ENCODE data around the gene KISS1R.
A peak's percentile ranks its signal among the peaks of the same experiment; 100 is the strongest.

KISS1R gene

GRCh38 chr19:917323-918151 lies at the start of gene KISS1R:
Gene KISS1R (plus strand): TSS chr19:917333. CDS start chr19:917503, 170 bp downstream.
- peak; percentile 56 to 65 for DNase-seq
- H3K27ac Mint-ChIP-seq, result peak within 1 kb of the TSS; percentile 61 to 85
- H3K27me3 Mint-ChIP-seq, result peaks cover 26% of the 10 kb centered on the region
- peak within 1 kb of the TSS; percentile 54 to 88 for H3K4me3 Mint-ChIP-seq
- H3K9me3 Mint-ChIP-seq, result no peaks in the 10 kb centered on the region
- H3K4me1 Mint-ChIP-seq, result peaks cover 39% of the 10 kb centered on the region
- ATAC-seq, result peak; percentile 39

- peaks cover 23% of the 10 kb centered on the region for H3K4me1 Mint-ChIP-seq
- peaks cover 2% of the 10 kb centered on the region for H3K27me3 Mint-ChIP-seq
- no peak overlapping the region for H3K4me3 Mint-ChIP-seq
- no peaks in the 10 kb centered on the region for H3K9me3 Mint-ChIP-seq
- ATAC-seq (no peak), DNase-seq (no peak)
- H3K27ac Mint-ChIP-seq, result peak overlapping the region in 1 of 2 donors; percentile 19
These were observed 49.2 kb upstream of the KISS1R start for GRCh38 chr19:867855-868457.

DNA sequence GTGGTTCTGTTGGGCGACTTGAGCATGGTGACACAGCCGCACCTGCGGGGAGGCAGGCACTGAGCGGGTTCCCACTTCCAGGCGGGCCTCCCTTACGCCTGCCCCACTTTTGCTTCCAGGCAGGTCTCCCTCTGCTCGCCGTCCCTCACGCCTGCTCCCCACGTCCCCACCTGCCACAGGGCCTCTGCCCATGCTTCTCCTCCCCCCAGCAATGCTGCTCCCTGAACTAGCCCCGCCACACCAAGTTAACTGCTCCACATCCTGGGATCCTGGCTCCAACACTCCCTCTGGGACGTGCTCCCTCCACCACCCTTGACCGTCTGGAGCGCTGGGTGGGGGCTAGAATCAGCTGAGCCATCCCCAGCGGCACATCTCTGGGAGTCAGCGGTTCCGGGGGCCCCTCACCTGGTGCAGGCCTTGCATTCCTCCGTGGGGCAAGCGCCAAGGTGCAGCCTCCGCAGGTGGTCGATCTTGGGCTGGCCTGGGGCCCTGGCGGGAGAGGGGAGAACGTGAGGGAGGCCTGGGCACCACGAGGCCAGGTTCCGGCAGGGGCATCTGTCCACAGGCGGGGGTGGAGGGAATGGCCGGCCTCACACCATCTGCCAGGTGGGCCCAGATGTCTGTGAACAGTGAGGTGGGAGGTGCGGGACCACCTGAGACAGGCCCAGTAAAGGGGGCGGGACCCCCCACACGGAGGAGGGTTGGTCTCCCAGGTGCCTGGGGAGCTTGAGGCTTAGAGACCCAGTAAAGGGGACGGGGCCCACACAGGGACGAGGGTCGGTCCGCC lies 48.5 kb upstream of the KISS1R start:
- no peak overlapping the region for H3K4me3 Mint-ChIP-seq
- peaks cover 16% of the 10 kb centered on the region for H3K4me1 Mint-ChIP-seq
- ATAC-seq (no peak), DNase-seq (no peak)
- no peaks in the 10 kb centered on the region for H3K9me3 Mint-ChIP-seq
- H3K27ac Mint-ChIP-seq, result peak overlapping the region in 1 of 2 donors; percentile 19
- no peaks in the 10 kb centered on the region for H3K27me3 Mint-ChIP-seq

DNA sequence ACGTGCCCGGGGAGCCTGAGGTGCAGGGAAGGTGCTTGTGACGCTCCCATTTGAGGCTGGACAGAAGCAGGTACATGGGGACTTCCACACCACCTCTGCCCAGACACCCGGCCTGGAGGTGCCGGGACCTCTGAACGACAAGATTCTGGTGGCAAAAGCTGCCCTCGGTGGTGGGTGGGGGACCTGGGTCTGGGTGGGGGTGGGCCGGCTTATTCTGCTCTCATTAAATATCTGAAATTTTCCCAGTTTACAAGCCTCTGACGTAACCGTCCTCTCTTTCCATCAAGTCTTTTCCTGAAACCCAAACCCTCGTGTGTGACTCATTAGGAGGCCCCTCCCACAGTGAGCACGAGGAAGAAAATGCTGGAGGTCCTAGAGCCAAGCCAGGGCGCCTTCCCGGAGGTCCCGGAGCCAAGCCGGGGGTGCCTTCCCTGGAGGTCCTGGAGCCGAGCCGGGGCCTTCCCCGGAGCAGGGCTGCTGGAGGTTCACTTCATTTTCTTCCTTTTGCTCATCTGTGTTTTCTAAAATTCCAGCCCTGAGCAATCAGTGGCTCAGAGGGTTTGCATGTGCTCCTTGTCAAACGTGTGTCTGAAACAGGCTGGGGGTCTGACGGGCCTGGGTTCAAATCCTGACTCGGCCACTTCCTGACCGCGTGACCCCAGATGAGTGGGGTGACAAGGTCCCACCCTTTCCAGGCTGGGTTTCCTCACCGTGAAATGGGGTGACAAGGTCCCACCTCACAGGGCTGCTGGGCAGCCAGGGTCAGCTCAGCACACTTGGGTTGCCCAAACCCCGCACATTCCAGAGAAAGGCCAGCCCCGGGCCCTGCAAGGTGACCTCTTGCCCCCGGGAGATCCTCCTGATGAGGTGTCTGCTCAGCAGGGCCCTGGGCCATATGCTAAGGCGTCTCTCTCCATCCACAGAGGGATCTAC lies 47.6 kb upstream of the KISS1R start:
- ATAC-seq (no peak), DNase-seq (no peak)
- Mint-ChIP-seq H3K4me1 (peaks cover 12% of the 10 kb centered on the region), H3K27ac (no peak overlapping the region), H3K4me3 (no peak overlapping the region), H3K9me3 (no peaks in the 10 kb centered on the region), H3K27me3 (no peaks in the 10 kb centered on the region)

DNA sequence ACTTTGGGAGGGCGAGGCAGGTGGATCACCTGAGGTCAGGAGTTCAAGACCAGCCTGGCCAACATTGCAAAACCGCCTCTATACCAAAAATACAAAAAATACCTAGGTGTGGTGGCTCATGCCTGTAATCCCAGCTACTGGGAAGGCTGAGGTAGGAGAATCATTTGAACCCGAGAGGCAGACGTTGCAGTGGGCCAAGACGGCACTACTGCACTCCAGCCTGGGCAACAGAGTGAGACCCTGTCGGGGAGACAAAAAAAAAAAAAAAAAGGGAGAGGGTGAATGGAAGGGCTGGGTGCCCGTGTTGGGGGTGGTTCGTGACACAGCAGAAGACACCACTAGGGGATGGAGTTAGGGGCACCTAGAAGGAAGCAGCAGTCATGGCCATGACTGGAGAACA lies 46.8 kb upstream of the KISS1R start:
- H3K9me3 Mint-ChIP-seq, result no peaks in the 10 kb centered on the region
- peaks cover 12% of the 10 kb centered on the region for H3K4me1 Mint-ChIP-seq
- H3K4me3 Mint-ChIP-seq, result no peak overlapping the region
- DNase-seq (no peak), ATAC-seq (no peak)
- no peaks in the 10 kb centered on the region for H3K27me3 Mint-ChIP-seq
- peak overlapping the region in 1 of 2 donors; percentile 51 for H3K27ac Mint-ChIP-seq

DNA sequence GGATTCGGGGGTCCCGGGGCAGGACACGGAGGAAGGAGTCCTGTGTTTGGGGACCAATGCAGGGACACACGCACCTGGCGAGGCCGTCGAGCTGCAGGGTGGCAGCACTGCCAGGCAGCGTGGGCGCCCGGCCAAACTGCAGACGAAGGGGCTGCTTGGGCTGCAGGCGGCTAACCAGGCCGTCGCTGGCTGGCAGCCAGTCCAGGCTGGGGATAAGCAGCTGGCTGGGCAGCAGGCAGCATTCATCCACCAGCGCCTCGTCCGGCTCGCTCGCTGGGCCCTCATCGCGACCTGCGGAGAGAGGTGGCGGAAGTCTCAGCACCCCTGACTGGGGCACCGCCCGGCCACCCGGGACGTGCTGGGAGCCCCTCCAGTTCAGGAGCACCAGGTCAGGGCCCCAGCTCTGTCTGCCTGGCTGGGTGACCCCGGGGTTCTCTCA lies 46.2 kb upstream of the KISS1R start:
- no peaks in the 10 kb centered on the region for H3K27me3 Mint-ChIP-seq
- H3K27ac Mint-ChIP-seq, result no peak overlapping the region
- no peak for ATAC-seq
- no peak overlapping the region for H3K4me3 Mint-ChIP-seq
- DNase-seq, result no peak
- no peaks in the 10 kb centered on the region for H3K9me3 Mint-ChIP-seq
- peaks cover 12% of the 10 kb centered on the region for H3K4me1 Mint-ChIP-seq

DNA sequence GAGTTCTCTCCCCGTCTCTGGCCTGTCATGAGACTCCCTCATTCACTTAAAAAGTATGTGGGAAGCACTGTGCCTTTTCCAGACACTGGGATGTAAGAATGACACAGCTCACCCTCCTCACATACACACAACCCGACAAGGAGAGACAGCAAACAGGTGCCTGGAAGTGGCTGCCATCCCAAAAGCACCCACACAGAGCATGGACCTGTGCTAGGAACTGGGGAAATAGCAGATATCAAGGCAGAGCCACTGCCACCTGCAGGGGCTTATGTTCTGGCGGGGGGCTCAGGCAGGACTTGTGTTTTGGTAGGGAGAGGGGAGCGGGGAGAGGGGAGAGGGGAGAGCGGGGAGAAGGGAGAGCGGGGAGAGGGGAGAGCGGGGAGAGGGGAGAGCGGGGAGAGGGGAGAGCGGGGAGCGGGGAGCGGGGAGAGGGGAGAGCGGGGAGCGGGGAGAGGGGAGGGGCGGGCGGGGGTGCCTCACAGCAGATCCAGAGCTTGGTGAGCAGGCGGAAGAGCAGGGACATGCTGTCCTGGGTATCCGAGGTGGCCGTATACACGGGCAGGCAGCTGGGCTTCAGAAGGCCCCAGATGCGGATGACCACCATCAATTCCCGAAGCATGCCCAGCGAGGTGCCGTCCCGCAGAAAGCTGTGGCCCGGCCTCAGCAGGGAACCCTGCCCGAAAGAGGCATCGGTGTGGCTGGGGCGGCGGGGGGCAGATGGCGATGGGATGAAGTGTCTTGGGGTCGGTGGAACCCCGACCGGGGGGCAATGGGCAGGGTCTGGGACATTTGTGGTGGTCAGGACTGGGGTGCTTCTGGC lies 45.5 kb upstream of the KISS1R start:
- H3K27me3 Mint-ChIP-seq, result no peaks in the 10 kb centered on the region
- DNase-seq (no peak), ATAC-seq (no peak)
- no peaks in the 10 kb centered on the region for H3K9me3 Mint-ChIP-seq
- H3K4me1 Mint-ChIP-seq, result peaks cover 12% of the 10 kb centered on the region
- H3K4me3 Mint-ChIP-seq, result peak overlapping the region in 1 of 2 donors; percentile 77
- H3K27ac Mint-ChIP-seq, result peak overlapping the region in 1 of 2 donors; percentile 59

DNA sequence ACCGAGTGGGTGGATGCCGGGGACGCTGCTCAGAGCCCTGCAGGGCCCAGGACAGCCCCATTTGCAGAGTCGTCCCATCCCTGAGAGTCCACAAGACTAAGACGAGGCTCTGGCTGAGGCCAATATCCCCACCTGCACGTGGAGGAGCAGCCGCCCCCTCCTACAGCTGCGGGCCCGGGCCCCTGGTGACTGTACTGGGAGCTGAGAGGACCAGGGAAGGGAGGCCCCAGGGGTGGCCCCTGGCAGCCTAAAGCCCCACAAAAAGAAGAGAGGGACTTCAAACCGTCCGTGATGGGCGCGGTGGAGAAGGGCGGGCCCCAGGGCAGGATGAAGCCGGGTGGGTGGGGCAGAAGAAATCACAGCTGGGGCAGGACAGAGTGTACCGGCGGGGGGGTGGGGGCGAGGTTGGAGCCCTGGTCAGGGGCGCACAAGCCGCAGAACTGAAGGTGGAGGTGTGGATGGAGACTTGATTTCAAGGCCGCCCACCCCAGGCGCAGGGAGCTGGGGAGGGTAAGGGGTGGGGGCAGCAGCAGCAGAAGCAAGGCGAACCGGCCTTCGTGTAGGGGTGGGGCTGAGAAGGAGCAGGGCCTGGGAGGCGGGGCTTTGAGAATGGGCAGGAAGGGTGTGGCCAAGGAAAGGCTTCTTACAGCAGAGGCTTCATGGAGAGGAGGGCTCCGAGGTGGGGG lies 44.7 kb upstream of the KISS1R start:
- Mint-ChIP-seq H3K9me3 (no peaks in the 10 kb centered on the region), H3K4me3 (peak overlapping the region; percentile 39 to 77), H3K27me3 (no peaks in the 10 kb centered on the region), H3K27ac (peak overlapping the region in 1 of 2 donors; percentile 63), H3K4me1 (peaks cover 12% of the 10 kb centered on the region)
- ATAC-seq, result peak; percentile 85
- peak; percentile 82 to 86 for DNase-seq

GRCh38 chr19:873084-873483 lies 44.0 kb upstream of the KISS1R start:
- no peaks in the 10 kb centered on the region for H3K9me3 Mint-ChIP-seq
- DNase-seq (peak; percentile 26 to 66), ATAC-seq (peak; percentile 75)
- peaks cover 12% of the 10 kb centered on the region for H3K4me1 Mint-ChIP-seq
- H3K27ac Mint-ChIP-seq, result no peak overlapping the region
- H3K4me3 Mint-ChIP-seq, result peak overlapping the region; percentile 23 to 65
- no peaks in the 10 kb centered on the region for H3K27me3 Mint-ChIP-seq

GRCh38 chr19:873561-874041 lies 43.5 kb upstream of the KISS1R start:
- H3K9me3 Mint-ChIP-seq, result no peaks in the 10 kb centered on the region
- H3K27ac Mint-ChIP-seq, result no peak overlapping the region
- H3K4me3 Mint-ChIP-seq, result no peak overlapping the region
- ATAC-seq, result no peak
- peaks cover 12% of the 10 kb centered on the region for H3K4me1 Mint-ChIP-seq
- no peak for DNase-seq
- no peaks in the 10 kb centered on the region for H3K27me3 Mint-ChIP-seq

- Mint-ChIP-seq H3K4me1 (peaks cover 12% of the 10 kb centered on the region), H3K9me3 (no peaks in the 10 kb centered on the region), H3K4me3 (no peak overlapping the region), H3K27me3 (no peaks in the 10 kb centered on the region), H3K27ac (no peak overlapping the region)
- DNase-seq, result no peak
- ATAC-seq, result no peak
These were observed 41.8 kb upstream of the KISS1R start for GRCh38 chr19:875265-875879.

DNA sequence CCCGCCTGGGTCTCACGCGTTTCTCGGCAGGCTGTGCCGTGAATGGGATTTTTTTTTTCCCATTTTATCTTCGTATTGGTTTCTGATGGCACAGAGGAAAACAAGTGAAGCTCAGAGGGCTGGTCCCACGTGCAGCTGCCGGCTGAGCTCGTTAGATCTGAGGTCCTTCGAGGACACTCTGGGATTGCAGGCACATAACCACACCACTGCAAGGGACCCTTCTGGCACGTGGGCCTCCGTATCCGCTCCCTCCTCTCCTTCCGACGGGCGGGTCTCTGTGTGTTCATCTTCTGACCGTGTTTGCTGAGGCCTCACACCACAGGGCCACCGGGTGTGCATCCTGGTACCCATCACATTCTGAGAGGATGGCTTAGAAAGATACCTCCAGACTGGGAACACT lies 41.0 kb upstream of the KISS1R start:
- H3K4me1 Mint-ChIP-seq, result peaks cover 12% of the 10 kb centered on the region
- H3K9me3 Mint-ChIP-seq, result no peaks in the 10 kb centered on the region
- ATAC-seq (no peak), DNase-seq (no peak)
- H3K27ac Mint-ChIP-seq, result peak overlapping the region in 1 of 2 donors; percentile 2
- H3K4me3 Mint-ChIP-seq, result no peak overlapping the region
- H3K27me3 Mint-ChIP-seq, result no peaks in the 10 kb centered on the region

- ATAC-seq (peak; percentile 16), DNase-seq (no peak)
- Mint-ChIP-seq H3K27ac (no peak overlapping the region), H3K9me3 (no peaks in the 10 kb centered on the region), H3K27me3 (no peaks in the 10 kb centered on the region), H3K4me3 (no peak overlapping the region), H3K4me1 (peaks cover 9% of the 10 kb centered on the region)
These were observed 40.3 kb upstream of the KISS1R start for GRCh38 chr19:876780-877314.

Data from stimulated activated naive CD8-positive, alpha-beta T cell treated with anti-CD3 and anti-CD28 coated beads, Interleukin-15, amount 100 ng/mL, for 72 hours (primary cell).